Measurements from ENCODE around the gene TAF15. TPM values are rescaled to one million over a fixed set of nuclear protein-coding genes. Genes with fewer than 3 reads are reported as not detected.

TAF15 gene
- total and polyA plus RNA-seq, 2 donors (not counting 1 experiment from before 2014, with no cell fraction given): 22.9 to 84.1 TPM

DNA sequence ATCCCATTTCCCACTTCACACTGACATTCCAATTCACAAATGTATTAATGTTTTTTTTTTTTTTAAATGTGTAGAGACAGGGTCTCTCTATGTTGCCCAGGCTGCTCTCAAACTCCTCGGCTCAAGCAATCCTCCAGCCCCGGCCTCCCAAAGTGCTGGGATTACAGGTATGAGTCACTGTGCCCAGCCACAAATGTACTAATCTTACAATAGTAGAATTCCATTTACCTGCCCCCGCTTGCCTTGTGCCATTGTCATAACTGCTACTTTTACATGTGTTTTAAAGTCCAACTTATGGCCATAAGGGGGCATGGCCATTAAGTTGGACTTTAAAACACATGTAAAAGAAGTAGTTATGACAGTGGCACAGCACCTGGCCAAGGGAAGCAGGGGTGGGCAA, 18.4 kb upstream of the TAF15 start:
- Histone ChIP-seq H3K9ac (ENCODE audit: insufficient read depth, low read length) (no peak overlapping the region), H3K4me1 (ENCODE audit: control insufficient read depth, extremely low read depth, insufficient read depth, low read length) (peaks cover 15% of the 10 kb centered on the region), H3K79me2 (ENCODE audit: control insufficient read depth, insufficient read depth, low read length) (no peaks in the 10 kb centered on the region), H4K20me1 (ENCODE audit: control insufficient read depth, extremely low read depth, insufficient read depth, low read length) (no peaks in the 10 kb centered on the region), H3K36me3 (ENCODE audit: control insufficient read depth, insufficient read depth, low read length) (no peaks in the 10 kb centered on the region), H3K4me3 (replicated peaks in 1 of 4; ENCODE audit: control extremely low read depth in 1 of 4, insufficient read depth in 1 of 4, low read depth in 3 of 4, low read length in 4 of 4) (no peak overlapping the region), H3K4me2 (ENCODE audit: extremely low read depth, insufficient read depth, low read length) (no peak overlapping the region), H3K27ac (ENCODE audit: insufficient read depth, low read length) (no peak overlapping the region), H3K9me3 (ENCODE audit: control insufficient read depth, insufficient read depth, low read depth, low read length) (no peaks in the 10 kb centered on the region), H2AFZ (ENCODE audit: low read length) (no peak overlapping the region), H3K27me3 (ENCODE audit: control insufficient read depth, insufficient read depth, low read length) (peaks cover 32% of the 10 kb centered on the region)
- no peak for DNase-seq (ENCODE audit: low read depth in 2 of 2)
- no peak for TF ChIP-seq EZH2 (IDR thresholded peaks at IDR 0.05; ENCODE audit: low read length, missing control alignments)
- TF ChIP-seq, protein P1, sequence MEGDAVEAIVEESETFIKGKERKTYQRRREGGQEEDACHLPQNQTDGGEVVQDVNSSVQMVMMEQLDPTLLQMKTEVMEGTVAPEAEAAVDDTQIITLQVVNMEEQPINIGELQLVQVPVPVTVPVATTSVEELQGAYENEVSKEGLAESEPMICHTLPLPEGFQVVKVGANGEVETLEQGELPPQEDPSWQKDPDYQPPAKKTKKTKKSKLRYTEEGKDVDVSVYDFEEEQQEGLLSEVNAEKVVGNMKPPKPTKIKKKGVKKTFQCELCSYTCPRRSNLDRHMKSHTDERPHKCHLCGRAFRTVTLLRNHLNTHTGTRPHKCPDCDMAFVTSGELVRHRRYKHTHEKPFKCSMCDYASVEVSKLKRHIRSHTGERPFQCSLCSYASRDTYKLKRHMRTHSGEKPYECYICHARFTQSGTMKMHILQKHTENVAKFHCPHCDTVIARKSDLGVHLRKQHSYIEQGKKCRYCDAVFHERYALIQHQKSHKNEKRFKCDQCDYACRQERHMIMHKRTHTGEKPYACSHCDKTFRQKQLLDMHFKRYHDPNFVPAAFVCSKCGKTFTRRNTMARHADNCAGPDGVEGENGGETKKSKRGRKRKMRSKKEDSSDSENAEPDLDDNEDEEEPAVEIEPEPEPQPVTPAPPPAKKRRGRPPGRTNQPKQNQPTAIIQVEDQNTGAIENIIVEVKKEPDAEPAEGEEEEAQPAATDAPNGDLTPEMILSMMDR (conservative IDR thresholded peaks at IDR 0.05 in 1 of 2, IDR thresholded peaks at IDR 0.05 in 1 of 2; ENCODE audit: low read depth in 1 of 2, low read length in 2 of 2): no peak

DNA sequence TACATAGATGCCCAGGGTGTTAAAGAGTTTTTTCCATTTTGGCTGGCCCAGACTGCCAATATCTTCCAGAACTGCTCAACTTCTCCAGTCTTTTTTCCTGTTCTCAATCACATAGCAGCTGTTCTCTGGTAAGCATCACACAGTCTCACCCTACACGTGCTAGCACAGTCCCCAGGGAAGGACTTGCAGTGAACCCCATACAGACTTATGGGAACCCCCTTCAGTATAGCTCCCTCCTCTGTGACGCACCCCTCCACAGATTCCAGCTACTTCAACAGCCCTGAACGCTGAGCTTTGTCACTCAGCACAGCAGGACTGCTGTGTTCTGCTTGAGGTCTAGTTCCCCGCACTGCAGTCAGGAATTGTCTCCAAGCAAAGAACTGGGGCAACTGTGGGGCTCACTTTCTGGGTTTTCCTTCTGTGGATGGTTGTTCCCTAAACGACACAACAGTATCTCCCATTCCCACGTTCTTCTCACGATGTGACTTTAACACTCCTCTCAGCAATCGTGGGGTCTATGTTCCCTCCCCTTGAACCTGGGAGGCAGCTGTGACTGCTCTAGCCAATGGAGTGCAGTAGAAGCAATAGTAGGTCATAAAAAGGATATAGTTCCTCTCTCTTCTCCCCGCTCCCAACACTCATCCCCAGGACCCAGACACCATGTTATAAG, 17.5 kb upstream of the TAF15 start:
- TF ChIP-seq, protein P1 (conservative IDR thresholded peaks at IDR 0.05 in 1 of 2, IDR thresholded peaks at IDR 0.05 in 1 of 2; ENCODE audit: low read depth in 1 of 2, low read length in 2 of 2): no peak
- TF ChIP-seq EZH2 (IDR thresholded peaks at IDR 0.05; ENCODE audit: low read length, missing control alignments): no peak
- H3K9me3 ChIP-seq (ENCODE audit: control insufficient read depth, insufficient read depth, low read depth, low read length): no peaks in the 10 kb centered on the region
- no peak overlapping the region for H3K9ac ChIP-seq (ENCODE audit: insufficient read depth, low read length)
- H3K27ac ChIP-seq (ENCODE audit: insufficient read depth, low read length): no peak overlapping the region
- no peak for DNase-seq (ENCODE audit: low read depth in 2 of 2)
- H4K20me1 ChIP-seq (ENCODE audit: control insufficient read depth, extremely low read depth, insufficient read depth, low read length): no peaks in the 10 kb centered on the region
- no peak overlapping the region for H2AFZ ChIP-seq (ENCODE audit: low read length)
- H3K79me2 ChIP-seq (ENCODE audit: control insufficient read depth, insufficient read depth, low read length): no peaks in the 10 kb centered on the region
- H3K36me3 ChIP-seq (ENCODE audit: control insufficient read depth, insufficient read depth, low read length): no peaks in the 10 kb centered on the region
- H3K4me1 ChIP-seq (ENCODE audit: control insufficient read depth, extremely low read depth, insufficient read depth, low read length): peaks cover 15% of the 10 kb centered on the region
- H3K4me3 ChIP-seq (replicated peaks in 1 of 4; ENCODE audit: control extremely low read depth in 1 of 4, insufficient read depth in 1 of 4, low read depth in 3 of 4, low read length in 4 of 4): no peak overlapping the region
- peaks cover 41% of the 10 kb centered on the region for H3K27me3 ChIP-seq (ENCODE audit: control insufficient read depth, insufficient read depth, low read length)
- no peak overlapping the region for H3K4me2 ChIP-seq (ENCODE audit: extremely low read depth, insufficient read depth, low read length)

GRCh38 chr17:35793257-35793656, 16.0 kb upstream of the TAF15 start:
- no peak for TF ChIP-seq EZH2 (IDR thresholded peaks at IDR 0.05; ENCODE audit: low read length, missing control alignments)
- TF ChIP-seq, protein P1 (conservative IDR thresholded peaks at IDR 0.05 in 1 of 2, IDR thresholded peaks at IDR 0.05 in 1 of 2; ENCODE audit: low read depth in 1 of 2, low read length in 2 of 2): no peak
- Histone ChIP-seq H4K20me1 (ENCODE audit: control insufficient read depth, extremely low read depth, insufficient read depth, low read length) (no peaks in the 10 kb centered on the region), H3K9me3 (ENCODE audit: control insufficient read depth, insufficient read depth, low read depth, low read length) (no peaks in the 10 kb centered on the region), H3K9ac (ENCODE audit: insufficient read depth, low read length) (no peak overlapping the region), H3K27me3 (ENCODE audit: control insufficient read depth, insufficient read depth, low read length) (peaks cover 55% of the 10 kb centered on the region), H3K27ac (ENCODE audit: insufficient read depth, low read length) (no peak overlapping the region), H3K36me3 (ENCODE audit: control insufficient read depth, insufficient read depth, low read length) (no peaks in the 10 kb centered on the region), H3K4me2 (ENCODE audit: extremely low read depth, insufficient read depth, low read length) (no peak overlapping the region), H3K4me3 (replicated peaks in 1 of 4; ENCODE audit: control extremely low read depth in 1 of 4, insufficient read depth in 1 of 4, low read depth in 3 of 4, low read length in 4 of 4) (no peak overlapping the region), H3K4me1 (ENCODE audit: control insufficient read depth, extremely low read depth, insufficient read depth, low read length) (peaks cover 7% of the 10 kb centered on the region), H2AFZ (ENCODE audit: low read length) (no peak overlapping the region), H3K79me2 (ENCODE audit: control insufficient read depth, insufficient read depth, low read length) (no peaks in the 10 kb centered on the region)
- DNase-seq (ENCODE audit: low read depth in 2 of 2): no peak
